ENCODE results near the gene SLC41A3.

SLC41A3 gene

DNA sequence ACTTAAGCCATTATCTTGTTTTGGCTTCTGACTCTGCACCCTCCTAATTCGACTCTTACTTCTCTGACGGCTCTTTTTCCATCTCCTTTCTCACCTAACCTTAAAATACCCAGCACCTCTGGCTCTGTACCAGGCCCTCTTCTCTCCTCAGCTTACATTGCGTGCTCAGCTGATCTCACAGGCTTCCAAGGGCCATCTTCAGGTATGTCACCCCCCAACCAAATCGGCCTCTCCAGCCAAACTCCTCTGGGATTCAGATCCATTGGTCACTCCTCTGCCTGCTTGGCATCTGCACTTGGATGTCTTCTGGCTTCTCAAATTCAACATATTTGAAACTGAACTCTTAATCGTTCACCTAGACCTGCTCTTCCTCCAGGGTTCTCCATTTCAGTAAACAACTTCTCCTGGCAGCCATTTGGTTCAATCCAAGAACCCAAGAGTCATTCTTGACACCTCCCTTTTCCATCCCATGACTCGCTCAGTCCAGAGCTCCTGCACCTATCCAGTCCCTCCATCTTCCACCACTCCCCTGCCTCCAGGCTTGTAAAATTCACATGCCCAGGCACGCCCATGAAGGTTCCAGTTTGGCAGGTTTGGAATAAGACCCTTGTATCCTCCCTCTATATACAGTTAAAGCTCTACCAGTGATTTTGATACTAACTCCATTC lies 35.2 kb upstream of the SLC41A3 start:
- DNase-seq: no peak

DNA sequence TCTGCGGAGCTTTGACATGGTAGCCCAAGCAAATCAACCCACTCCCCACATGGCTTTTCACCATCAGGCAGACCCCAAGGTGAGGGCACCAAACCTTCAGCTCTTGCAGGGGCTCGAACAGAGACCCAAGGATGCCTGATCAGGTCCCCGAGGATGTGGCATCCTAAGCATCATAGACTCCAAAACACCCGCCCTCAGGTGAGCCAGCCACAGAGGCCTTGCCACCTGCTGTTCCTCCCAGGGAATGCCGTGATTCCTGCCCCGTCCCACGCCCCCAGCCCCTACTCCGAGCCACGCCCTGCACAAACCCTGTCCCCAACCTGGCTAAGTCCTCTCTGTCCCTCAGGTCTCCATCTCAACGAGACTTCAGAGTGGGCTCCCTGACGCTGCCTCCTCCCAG lies 34.7 kb upstream of the SLC41A3 start:
- Histone ChIP-seq H3F3A (ENCODE audit: insufficient read depth, low read length) (no peaks in the 10 kb centered on the region), H3K36me3 (replicated peaks; ENCODE audit: insufficient read depth, low read length) (no peaks in the 10 kb centered on the region), H3K9me3 (replicated peaks; ENCODE audit: insufficient read depth, low read length) (no peaks in the 10 kb centered on the region), H3K27me3 (replicated peaks; ENCODE audit: insufficient read depth, low read length) (no peaks in the 10 kb centered on the region), H3K9me2 (replicated peaks; ENCODE audit: insufficient read depth, low read length) (no peaks in the 10 kb centered on the region), H3K9ac (ENCODE audit: low read length) (no peak overlapping the region), H3K27ac (ENCODE audit: low read length) (no peak overlapping the region), H3K4me2 (ENCODE audit: low read depth, low read length) (no peak overlapping the region), H3K4me1 (ENCODE audit: low read length) (no peaks in the 10 kb centered on the region), H3K79me2 (ENCODE audit: low read length) (no peaks in the 10 kb centered on the region), H3K4me3 (ENCODE audit: low read length) (no peak overlapping the region), H4K20me1 (ENCODE audit: insufficient read depth, low read length) (no peaks in the 10 kb centered on the region), H2AFZ (ENCODE audit: low read length) (no peak overlapping the region)
- no peak for DNase-seq
- TF ChIP-seq, protein P1, sequence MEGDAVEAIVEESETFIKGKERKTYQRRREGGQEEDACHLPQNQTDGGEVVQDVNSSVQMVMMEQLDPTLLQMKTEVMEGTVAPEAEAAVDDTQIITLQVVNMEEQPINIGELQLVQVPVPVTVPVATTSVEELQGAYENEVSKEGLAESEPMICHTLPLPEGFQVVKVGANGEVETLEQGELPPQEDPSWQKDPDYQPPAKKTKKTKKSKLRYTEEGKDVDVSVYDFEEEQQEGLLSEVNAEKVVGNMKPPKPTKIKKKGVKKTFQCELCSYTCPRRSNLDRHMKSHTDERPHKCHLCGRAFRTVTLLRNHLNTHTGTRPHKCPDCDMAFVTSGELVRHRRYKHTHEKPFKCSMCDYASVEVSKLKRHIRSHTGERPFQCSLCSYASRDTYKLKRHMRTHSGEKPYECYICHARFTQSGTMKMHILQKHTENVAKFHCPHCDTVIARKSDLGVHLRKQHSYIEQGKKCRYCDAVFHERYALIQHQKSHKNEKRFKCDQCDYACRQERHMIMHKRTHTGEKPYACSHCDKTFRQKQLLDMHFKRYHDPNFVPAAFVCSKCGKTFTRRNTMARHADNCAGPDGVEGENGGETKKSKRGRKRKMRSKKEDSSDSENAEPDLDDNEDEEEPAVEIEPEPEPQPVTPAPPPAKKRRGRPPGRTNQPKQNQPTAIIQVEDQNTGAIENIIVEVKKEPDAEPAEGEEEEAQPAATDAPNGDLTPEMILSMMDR (IDR thresholded peaks at IDR 0.05; ENCODE audit: low read length): no peak
- TF ChIP-seq EZH2phosphoT487 (IDR thresholded peaks at IDR 0.05; ENCODE audit: low read length) (no peak), EZH2 (optimal IDR thresholded peaks at IDR 0.05; ENCODE audit: low read depth, low read length) (no peak)

More for the DNA sequence above, 35.2 kb upstream of the SLC41A3 start:
- H3K9me3 ChIP-seq (replicated peaks; ENCODE audit: insufficient read depth, low read length): no peaks in the 10 kb centered on the region
- H2AFZ ChIP-seq (ENCODE audit: low read length): no peak overlapping the region
- H3K79me2 ChIP-seq (ENCODE audit: low read length): no peaks in the 10 kb centered on the region
- H3K36me3 ChIP-seq (replicated peaks; ENCODE audit: insufficient read depth, low read length): no peaks in the 10 kb centered on the region
- no peaks in the 10 kb centered on the region for H3K27me3 ChIP-seq (replicated peaks; ENCODE audit: insufficient read depth, low read length)
- H3K9ac ChIP-seq (ENCODE audit: low read length): no peak overlapping the region
- no peaks in the 10 kb centered on the region for H3K9me2 ChIP-seq (replicated peaks; ENCODE audit: insufficient read depth, low read length)
- no peak for TF ChIP-seq EZH2 (optimal IDR thresholded peaks at IDR 0.05; ENCODE audit: low read depth, low read length)
- H3K27ac ChIP-seq (ENCODE audit: low read length): no peak overlapping the region
- H3K4me3 ChIP-seq (ENCODE audit: low read length): no peak overlapping the region
- H3K4me1 ChIP-seq (ENCODE audit: low read length): no peaks in the 10 kb centered on the region
- no peaks in the 10 kb centered on the region for H4K20me1 ChIP-seq (ENCODE audit: insufficient read depth, low read length)
- H3F3A ChIP-seq (ENCODE audit: insufficient read depth, low read length): no peaks in the 10 kb centered on the region
- H3K4me2 ChIP-seq (ENCODE audit: low read depth, low read length): no peak overlapping the region

DNA sequence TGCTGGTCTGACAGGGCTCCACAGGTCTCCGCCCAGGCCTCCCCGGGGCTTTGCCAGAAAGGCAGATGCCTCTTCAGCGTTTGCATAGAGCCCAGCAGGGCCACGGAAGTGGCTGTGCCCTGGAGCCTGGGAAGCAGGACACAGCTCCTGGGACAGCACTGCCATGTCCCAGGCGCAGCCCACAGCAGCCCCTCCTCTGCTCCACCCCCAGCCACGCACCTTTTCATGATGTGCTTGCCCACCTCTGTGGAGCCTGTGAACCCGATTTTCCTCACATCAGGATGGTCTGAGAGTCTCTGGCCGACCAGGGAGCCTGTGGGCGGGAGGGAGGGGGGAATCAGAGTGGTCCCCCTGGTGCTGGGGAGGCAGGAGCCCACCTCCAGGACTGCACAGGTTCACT lies 33.9 kb upstream of the SLC41A3 start:
- Histone ChIP-seq H3K36me3 (replicated peaks; ENCODE audit: insufficient read depth, low read length) (no peaks in the 10 kb centered on the region), H3K27ac (ENCODE audit: low read length) (no peak overlapping the region), H3K4me1 (ENCODE audit: low read length) (no peaks in the 10 kb centered on the region), H3K9me2 (replicated peaks; ENCODE audit: insufficient read depth, low read length) (no peaks in the 10 kb centered on the region), H3K27me3 (replicated peaks; ENCODE audit: insufficient read depth, low read length) (no peaks in the 10 kb centered on the region), H4K20me1 (ENCODE audit: insufficient read depth, low read length) (no peaks in the 10 kb centered on the region), H3K9me3 (replicated peaks; ENCODE audit: insufficient read depth, low read length) (no peaks in the 10 kb centered on the region), H3K79me2 (ENCODE audit: low read length) (no peaks in the 10 kb centered on the region), H3K9ac (ENCODE audit: low read length) (no peak overlapping the region), H2AFZ (ENCODE audit: low read length) (no peak overlapping the region), H3F3A (ENCODE audit: insufficient read depth, low read length) (no peaks in the 10 kb centered on the region), H3K4me3 (ENCODE audit: low read length) (no peak overlapping the region), H3K4me2 (ENCODE audit: low read depth, low read length) (no peak overlapping the region)
- DNase-seq: no peak
- TF ChIP-seq EZH2 (optimal IDR thresholded peaks at IDR 0.05; ENCODE audit: low read depth, low read length) (no peak), EZH2phosphoT487 (IDR thresholded peaks at IDR 0.05; ENCODE audit: low read length) (no peak)
- TF ChIP-seq, protein P1 (IDR thresholded peaks at IDR 0.05; ENCODE audit: low read length): no peak

DNA sequence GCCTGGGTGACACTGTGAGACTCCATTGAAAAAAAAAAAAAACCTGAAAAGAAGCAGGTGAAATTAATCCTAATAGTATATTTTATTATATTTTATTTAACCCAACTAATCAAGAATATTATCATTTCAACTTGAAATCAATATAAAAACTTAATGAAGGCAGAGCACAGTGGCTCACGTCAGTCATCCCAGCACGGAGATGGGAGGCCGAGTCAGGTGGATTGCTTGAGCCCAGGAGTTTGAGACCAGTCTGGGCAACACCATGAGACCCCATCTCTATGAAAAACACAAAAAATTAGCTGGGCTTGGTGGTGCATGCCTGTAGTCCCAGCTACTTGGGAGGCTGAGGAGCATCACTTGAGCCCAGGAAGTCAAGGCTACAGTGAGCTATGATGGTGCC lies 33.3 kb upstream of the SLC41A3 start:
- no peak overlapping the region for H2AFZ ChIP-seq (ENCODE audit: low read length)
- no peak overlapping the region for H3K9ac ChIP-seq (ENCODE audit: low read length)
- no peak overlapping the region for H3K4me2 ChIP-seq (ENCODE audit: low read depth, low read length)
- H3K36me3 ChIP-seq (replicated peaks; ENCODE audit: insufficient read depth, low read length): no peaks in the 10 kb centered on the region
- H3K27me3 ChIP-seq (replicated peaks; ENCODE audit: insufficient read depth, low read length): no peaks in the 10 kb centered on the region
- TF ChIP-seq EZH2phosphoT487 (IDR thresholded peaks at IDR 0.05; ENCODE audit: low read length): no peak
- TF ChIP-seq EZH2 (optimal IDR thresholded peaks at IDR 0.05; ENCODE audit: low read depth, low read length): no peak
- TF ChIP-seq, protein P1 (IDR thresholded peaks at IDR 0.05; ENCODE audit: low read length): no peak
- no peaks in the 10 kb centered on the region for H3K9me3 ChIP-seq (replicated peaks; ENCODE audit: insufficient read depth, low read length)
- H3K4me1 ChIP-seq (ENCODE audit: low read length): no peaks in the 10 kb centered on the region
- no peaks in the 10 kb centered on the region for H4K20me1 ChIP-seq (ENCODE audit: insufficient read depth, low read length)
- H3K4me3 ChIP-seq (ENCODE audit: low read length): no peak overlapping the region
- no peaks in the 10 kb centered on the region for H3K79me2 ChIP-seq (ENCODE audit: low read length)
- DNase-seq: no peak
- H3K9me2 ChIP-seq (replicated peaks; ENCODE audit: insufficient read depth, low read length): no peaks in the 10 kb centered on the region
- H3F3A ChIP-seq (ENCODE audit: insufficient read depth, low read length): no peaks in the 10 kb centered on the region
- H3K27ac ChIP-seq (ENCODE audit: low read length): no peak overlapping the region
